NOMO-1 treated with dmso at 0.1 percent for 144 hours (cell line): Measurements from ENCODE around the gene UIMC1.
A peak's percentile ranks its signal among the peaks of the same experiment; 100 is the strongest.
"Not testable (repeated sequence)": the region's sequence is repeated elsewhere in the genome, so short reads cannot be mapped to it uniquely, and the experiment has no call there.

Source experiments
- DNase-seq: peaks from one replicate; lab custom pipeline; 2025; ENCODE audit not compliant: unreplicated experiment; lab: John Stamatoyannopoulos, UW

UIMC1 gene

GRCh38 chr5:177008716-177009115, 2.1 kb upstream of the UIMC1 start:
- no peak for DNase-seq

DNA sequence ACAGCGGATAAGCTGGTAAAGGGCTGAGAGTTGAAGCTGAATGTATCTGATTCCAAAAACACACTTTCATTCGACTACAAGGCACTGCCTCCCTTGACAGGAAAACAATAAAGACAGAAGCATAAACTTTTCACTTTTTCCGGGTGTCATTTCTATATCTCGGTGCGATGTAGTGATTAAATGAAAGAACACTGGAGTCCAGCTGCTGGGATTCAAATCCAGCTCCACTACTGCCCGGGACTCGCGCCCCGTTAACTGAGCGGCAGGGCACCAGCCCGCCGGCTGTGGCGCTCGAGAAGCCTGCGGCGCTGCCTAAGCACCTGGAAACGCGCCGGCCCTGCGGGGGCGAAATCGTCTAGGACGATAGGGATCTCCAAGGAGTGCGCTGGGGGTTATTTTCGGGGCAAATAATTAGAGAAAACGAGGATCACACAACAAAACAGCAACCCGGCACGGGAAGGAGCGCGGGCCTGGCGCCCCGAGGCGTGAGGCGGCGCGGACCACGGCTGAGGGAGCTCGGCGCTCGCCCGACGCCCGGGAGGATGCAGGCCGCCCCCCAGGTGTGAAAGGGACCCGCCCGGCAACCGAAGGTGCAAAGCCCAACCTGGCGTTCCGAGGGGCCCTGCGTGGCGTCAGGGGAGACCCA, 837 bp downstream of the UIMC1 start:
- peak; percentile 55 for DNase-seq

GRCh38 chr5:177004961-177005360, 1.6 kb downstream of the UIMC1 start:
- DNase-seq = no peak

DNA sequence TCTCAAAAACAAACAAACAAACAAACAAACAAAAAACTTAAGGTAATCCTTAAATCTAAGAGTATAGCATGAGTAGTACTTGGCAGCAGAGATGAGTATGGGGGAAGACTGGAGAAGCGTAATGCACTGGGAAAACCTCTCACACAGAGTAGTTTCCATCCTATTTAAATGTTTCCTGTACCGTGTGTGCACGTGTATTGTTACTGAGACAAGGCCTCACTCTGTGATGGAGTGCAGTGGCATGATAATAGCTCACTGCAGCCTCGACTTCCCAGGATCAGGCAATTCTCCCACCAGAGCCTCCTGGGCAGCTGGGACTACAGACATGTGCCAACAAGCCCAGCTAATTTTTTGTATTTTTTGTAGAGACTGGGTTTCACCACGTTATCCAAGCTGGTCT, 2.9 kb downstream of the UIMC1 start:
- DNase-seq = no peak

- DNase-seq = not testable (repeated sequence)
Observed at GRCh38 chr5:176999526-176999925, 7.1 kb downstream of the UIMC1 start.

DNA sequence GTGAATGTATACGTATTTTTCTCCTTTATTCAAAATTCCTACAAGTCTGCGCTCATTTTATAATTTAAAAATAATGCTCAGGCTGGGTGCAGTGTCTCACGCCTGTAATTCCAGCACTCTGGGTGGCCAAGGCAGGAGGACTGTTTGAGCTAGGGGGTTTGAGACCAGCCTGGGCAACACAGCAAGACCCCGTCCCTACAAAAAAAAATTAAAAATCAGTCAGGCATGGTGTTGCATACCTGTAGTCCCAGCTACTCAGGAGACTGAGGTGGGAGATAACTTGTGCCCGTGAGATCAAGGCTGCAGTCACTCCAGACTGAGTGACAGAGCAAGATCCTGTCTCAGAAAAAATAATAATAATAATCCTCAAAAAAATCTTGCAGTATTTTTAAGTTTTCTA, 7.8 kb downstream of the UIMC1 start:
- DNase-seq = no peak

- no peak for DNase-seq
Observed at GRCh38 chr5:176996780-176997179, 9.8 kb downstream of the UIMC1 start.

GRCh38 chr5:176995896-176996767, 10.4 kb downstream of the UIMC1 start:
- DNase-seq = no peak

DNA sequence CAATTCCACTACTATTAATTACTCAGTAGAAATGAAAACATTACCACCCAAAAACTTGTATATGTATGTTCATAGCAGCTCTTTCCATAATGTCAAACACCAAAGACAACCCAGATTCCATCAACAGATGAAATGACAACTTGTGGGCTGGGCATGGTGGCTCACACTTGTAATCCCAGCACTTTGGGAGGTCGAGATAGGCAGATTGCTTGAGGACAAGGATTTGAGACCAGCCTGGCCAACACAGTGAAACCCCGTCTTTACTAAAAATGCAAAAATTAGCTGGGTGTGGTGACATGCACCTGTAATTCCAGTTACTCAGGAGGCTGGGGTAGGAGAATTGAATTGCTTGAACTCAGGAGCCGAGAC, 11.5 kb downstream of the UIMC1 start:
- DNase-seq = no peak

- DNase-seq = peak; percentile 96
Observed at GRCh38 chr5:176994460-176995121, 12.0 kb downstream of the UIMC1 start.

DNA sequence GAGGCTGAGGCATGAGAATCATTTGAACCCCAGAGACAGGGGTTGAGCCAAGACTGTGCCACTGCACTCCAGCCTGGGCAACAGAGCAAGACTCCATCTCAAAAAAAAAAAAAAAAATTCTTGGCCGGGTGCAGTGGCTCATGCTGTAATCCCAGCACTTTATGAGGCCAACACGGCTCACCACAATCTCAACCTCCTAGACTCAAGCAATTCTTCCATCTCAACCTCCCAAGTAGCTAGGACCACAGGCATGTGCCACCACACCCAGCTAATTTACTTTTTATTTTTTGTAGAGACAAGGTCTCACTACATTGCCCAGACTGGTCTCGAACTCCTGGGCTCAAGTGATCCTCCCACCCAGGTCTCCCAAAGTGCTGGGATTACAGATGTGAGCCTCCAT, 13.5 kb downstream of the UIMC1 start:
- DNase-seq = not testable (repeated sequence)

DNA sequence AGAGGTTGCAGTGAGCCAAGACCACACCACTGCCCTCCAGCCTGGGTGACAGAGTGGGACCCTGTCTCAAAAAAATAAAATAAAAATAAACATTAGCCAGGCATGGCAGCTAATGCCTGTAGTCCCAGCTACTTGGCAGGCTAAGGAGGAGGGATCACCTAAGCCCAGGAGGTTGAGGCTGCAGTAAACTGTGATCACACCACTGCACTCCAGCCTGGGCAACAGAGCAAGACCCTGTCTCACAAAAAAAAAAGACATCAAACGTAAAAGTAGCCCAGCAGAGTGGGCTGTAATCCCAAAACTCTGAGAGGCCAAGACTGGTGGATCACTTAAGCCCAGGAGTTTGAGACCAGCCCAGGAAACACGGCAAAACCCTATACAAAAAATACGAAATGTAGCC, 19.0 kb downstream of the UIMC1 start:
- no peak for DNase-seq

GRCh38 chr5:176986280-176986679, 20.3 kb downstream of the UIMC1 start:
- DNase-seq = no peak

- no peak for DNase-seq
Observed at GRCh38 chr5:176985516-176985915, 21.1 kb downstream of the UIMC1 start.

- DNase-seq = not testable (repeated sequence)
Observed at GRCh38 chr5:176984176-176984575, 22.4 kb downstream of the UIMC1 start.

DNA sequence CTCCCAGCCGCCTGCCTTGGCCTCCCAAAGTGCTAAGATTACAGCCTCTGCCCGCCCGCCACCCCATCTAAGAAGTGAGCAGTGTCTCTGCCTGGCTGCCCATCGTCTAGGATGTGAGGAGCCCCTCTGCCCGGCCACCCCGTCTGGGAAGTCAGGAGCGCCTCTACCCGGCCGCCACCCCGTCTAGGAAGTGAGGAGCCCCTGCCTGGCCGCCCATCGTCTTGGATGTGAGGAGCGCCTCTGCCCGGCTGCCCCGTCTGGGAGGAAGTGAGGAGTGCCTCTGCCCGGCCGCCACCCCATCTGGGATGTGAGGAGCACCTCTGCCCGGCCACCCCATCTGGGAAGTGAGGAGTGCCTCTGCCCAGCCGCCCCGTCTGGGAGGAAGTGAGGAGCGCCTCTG, 23.0 kb downstream of the UIMC1 start:
- DNase-seq = not testable (repeated sequence)

DNA sequence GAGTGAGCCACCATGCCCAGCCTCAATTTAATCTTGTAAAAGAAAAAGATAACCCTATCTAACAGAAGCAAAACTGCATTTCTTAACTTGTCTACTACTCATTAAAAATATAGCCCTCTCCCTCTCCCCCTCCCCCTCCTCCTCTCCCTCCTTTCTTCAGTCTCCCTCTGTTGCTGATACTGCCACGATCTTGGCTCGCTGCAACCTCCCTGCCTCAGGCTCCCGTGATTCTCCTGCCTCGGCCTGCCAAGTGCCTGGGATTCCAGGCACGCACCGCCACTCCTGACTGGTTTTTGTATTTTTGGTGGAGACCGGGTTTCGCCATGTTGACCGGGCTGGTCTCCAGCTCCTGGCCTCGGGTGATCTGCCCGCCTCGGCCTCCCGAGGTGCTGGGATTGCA, 23.5 kb downstream of the UIMC1 start:
- not testable (repeated sequence) for DNase-seq

DNA sequence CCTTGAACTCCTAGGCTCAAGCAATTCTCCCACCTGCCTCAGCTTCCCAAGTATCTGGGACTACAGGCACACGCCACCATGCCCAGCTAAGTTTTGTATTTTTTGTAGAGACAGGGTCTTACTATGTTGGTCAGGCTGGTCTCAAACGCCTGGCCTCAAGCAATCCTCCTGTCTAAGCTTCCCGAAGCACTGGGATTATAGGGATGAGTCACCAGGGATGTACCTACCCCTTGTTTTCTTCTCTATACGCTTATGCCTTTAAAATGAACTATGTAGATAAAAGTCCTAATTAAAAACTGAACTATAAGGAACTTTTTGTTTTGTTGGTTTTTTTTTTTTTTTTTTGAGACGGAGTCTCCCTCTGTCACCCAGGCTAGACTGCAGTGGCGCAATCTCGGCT, 25.8 kb downstream of the UIMC1 start:
- no peak for DNase-seq

DNA sequence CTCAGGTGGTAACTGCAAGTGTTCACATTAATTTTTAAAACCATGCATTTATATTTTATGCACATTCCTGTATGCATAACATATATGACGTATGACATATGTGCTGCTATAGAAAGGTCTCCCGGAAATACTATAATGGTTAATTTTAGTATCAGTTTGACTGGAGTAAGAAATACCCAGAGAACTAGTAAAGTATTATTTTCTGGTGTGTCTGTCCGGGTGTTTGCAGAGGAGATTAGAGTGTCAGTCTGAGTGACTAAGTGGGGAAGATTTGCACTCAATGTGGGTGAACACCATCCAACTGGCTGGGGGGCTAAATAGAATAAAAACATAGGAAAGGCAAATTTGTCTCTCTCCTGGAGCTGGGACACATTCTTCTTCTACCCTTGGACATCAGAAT, 26.9 kb downstream of the UIMC1 start:
- DNase-seq = no peak

DNA sequence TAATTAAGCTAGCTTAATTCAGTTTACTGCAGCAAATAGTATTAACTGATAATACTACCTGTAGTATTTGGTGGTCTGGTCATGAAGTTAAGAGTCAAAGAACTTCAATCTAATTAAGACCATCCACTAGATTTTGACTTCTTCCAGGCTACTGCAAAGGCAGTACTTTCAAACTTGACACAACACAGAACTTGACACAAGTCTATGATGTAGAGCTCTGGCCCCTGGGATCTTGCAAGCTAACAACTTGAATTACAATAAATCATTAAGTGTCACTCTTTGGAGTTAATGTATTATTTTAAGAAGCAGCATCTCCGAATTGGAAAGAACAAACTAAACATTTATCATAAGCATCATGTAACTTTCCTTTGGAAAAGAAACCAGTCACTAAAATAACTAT, 40.9 kb downstream of the UIMC1 start:
- DNase-seq = no peak

- peak; percentile 0 for DNase-seq
Observed at GRCh38 chr5:176959051-176959450, 47.5 kb downstream of the UIMC1 start.

DNA sequence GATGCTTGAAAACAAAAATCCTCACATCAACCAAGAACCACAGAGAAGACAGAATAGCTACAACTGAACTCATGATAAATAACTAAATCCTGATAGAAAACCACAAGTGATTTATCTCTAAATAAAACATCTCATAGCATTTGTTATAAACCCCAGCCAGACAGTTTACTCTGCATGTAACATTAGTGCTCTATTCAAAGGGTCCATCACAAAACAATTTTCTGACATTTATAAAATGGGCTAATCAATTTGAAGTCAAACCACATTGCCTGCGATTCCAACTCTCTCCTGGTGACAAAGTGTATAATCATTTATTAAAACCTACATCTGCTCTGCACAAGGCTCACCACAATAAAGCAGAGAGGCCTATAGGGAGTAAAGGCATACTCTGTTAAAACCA, 49.8 kb downstream of the UIMC1 start:
- no peak for DNase-seq
